ENCODE results near the gene OGFRL1. TPM values are rescaled to one million over a fixed set of nuclear protein-coding genes. Genes with fewer than 3 reads are reported as not detected.

OGFRL1 gene
- total and polyA plus RNA-seq, 9 of the 15 experiments (the other 6 are each of a cell fraction or from before 2014, with no cell fraction given) = 0.01 to 0.07 (median 0.03) TPM

- no peak for DNase-seq (ENCODE audit: extremely low read depth in 1 of 4, low spot score in 3 of 4)
- CTCF ChIA-PET (ENCODE audit: low intra/inter-chr PET ratio) = no interaction called here
- no peaks in the 10 kb centered on the region for H4K20me1 ChIP-seq (replicated peaks; ENCODE audit: control insufficient read depth, insufficient read depth, low read length)
- no peaks in the 10 kb centered on the region for H3K9me1 ChIP-seq (ENCODE audit: control insufficient read depth, insufficient read depth, low read length)
- no peak for FAIRE-seq
- H3K9me3 ChIP-seq (replicated peaks; ENCODE audit: control insufficient read depth, insufficient read depth, low read depth, low read length) = no peaks in the 10 kb centered on the region
- peaks cover 0 to 4% of the 10 kb centered on the region in 2 experiments; a peak in 1 of 5 replicates for H3K4me1 ChIP-seq (replicated peaks in 1 of 2; ENCODE audit: control insufficient read depth in 2 of 2, insufficient read depth in 2 of 2, low read length in 2 of 2)
- no peaks in the 10 kb centered on the region for H3K79me2 ChIP-seq (ENCODE audit: control insufficient read depth, insufficient read depth, low read length)
- no peak for ATAC-seq
- intact Hi-C loops (cut with micrococcal nuclease) = no loop called here
- POLR2A ChIA-PET = interaction anchor here (0.8 kb wide), 1 partner anchor 8 kb away, joined by 4 read pairs; no protein-coding TSS in a partner anchor
- in situ Hi-C loops (cut with MboI) = no loop called here
- no peaks in the 10 kb centered on the region for H3K36me3 ChIP-seq (ENCODE audit: control insufficient read depth, insufficient read depth, low read length)
- no peak overlapping the region for H3K9ac ChIP-seq (ENCODE audit: insufficient read depth in 1 of 2, low read depth in 2 of 2, low read length in 2 of 2)
- no peak overlapping the region for H3K27ac ChIP-seq (ENCODE audit: extremely low read depth, low read depth, low read length)
- no peaks in the 10 kb centered on the region for H3K27me3 ChIP-seq (ENCODE audit: control insufficient read depth in 2 of 2, insufficient read depth in 2 of 2, low read length in 2 of 2)
- H3K4me3 ChIP-seq = no peak overlapping the region
- TF ChIP-seq, protein P1, sequence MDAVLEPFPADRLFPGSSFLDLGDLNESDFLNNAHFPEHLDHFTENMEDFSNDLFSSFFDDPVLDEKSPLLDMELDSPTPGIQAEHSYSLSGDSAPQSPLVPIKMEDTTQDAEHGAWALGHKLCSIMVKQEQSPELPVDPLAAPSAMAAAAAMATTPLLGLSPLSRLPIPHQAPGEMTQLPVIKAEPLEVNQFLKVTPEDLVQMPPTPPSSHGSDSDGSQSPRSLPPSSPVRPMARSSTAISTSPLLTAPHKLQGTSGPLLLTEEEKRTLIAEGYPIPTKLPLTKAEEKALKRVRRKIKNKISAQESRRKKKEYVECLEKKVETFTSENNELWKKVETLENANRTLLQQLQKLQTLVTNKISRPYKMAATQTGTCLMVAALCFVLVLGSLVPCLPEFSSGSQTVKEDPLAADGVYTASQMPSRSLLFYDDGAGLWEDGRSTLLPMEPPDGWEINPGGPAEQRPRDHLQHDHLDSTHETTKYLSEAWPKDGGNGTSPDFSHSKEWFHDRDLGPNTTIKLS (IDR thresholded peaks at IDR 0.05; ENCODE audit: borderline replicate concordance, low read depth) = no peak
- TF ChIP-seq TAF9B (IDR thresholded peaks at IDR 0.05; ENCODE audit: partially characterized antibody) (no peak), ZNF79 (CRISPR knock-in tag; IDR thresholded peaks at IDR 0.05; ENCODE audit: low read depth) (no peak), GATA2 (CRISPR knock-in tag; IDR thresholded peaks at IDR 0.05) (no peak)
- 0% methylated on average over 2 of the region's 2 CpGs for WGBS (ENCODE audit: insufficient coverage, low coverage, missing lambda C conversion rate)
- no peak overlapping the region for H3K4me2 ChIP-seq (ENCODE audit: insufficient read depth, low read length)
- BruUV-seq (replicated peaks) = no TSS peak
- H2AFZ ChIP-seq (ENCODE audit: low read depth, low read length) = no peak overlapping the region
Observed at GRCh38 chr6:71290611-71291010, 2.0 kb downstream of the OGFRL1 start.

- Histone ChIP-seq H3K27me3 (ENCODE audit: control insufficient read depth in 2 of 2, insufficient read depth in 2 of 2, low read length in 2 of 2) (no peaks in the 10 kb centered on the region), H2AFZ (ENCODE audit: low read depth, low read length) (no peak overlapping the region), H3K4me1 (replicated peaks in 1 of 2; ENCODE audit: control insufficient read depth in 2 of 2, insufficient read depth in 2 of 2, low read length in 2 of 2) (peaks cover 0 to 4% of the 10 kb centered on the region in 2 experiments; a peak in 1 of 5 replicates), H3K4me2 (ENCODE audit: insufficient read depth, low read length) (no peak overlapping the region), H3K27ac (ENCODE audit: extremely low read depth, low read depth, low read length) (no peak overlapping the region), H3K9me1 (ENCODE audit: control insufficient read depth, insufficient read depth, low read length) (no peaks in the 10 kb centered on the region), H3K9ac (ENCODE audit: insufficient read depth in 1 of 2, low read depth in 2 of 2, low read length in 2 of 2) (no peak overlapping the region), H3K9me3 (replicated peaks; ENCODE audit: control insufficient read depth, insufficient read depth, low read depth, low read length) (no peaks in the 10 kb centered on the region), H3K36me3 (ENCODE audit: control insufficient read depth, insufficient read depth, low read length) (no peaks in the 10 kb centered on the region), H3K79me2 (ENCODE audit: control insufficient read depth, insufficient read depth, low read length) (no peaks in the 10 kb centered on the region), H4K20me1 (replicated peaks; ENCODE audit: control insufficient read depth, insufficient read depth, low read length) (no peaks in the 10 kb centered on the region), H3K4me3 (no peak overlapping the region)
- no peak for DNase-seq (ENCODE audit: extremely low read depth in 1 of 4, low spot score in 3 of 4)
- POLR2A ChIA-PET = no interaction called here
- in situ Hi-C loops (cut with MboI) = no loop called here
- 1% methylated on average over 4 of the region's 4 CpGs for WGBS (ENCODE audit: insufficient coverage, low coverage, missing lambda C conversion rate)
- no peak for ATAC-seq
- BruUV-seq (replicated peaks) = no TSS peak
- FAIRE-seq = no peak
- intact Hi-C loops (cut with micrococcal nuclease) = no loop called here
- CTCF ChIA-PET (ENCODE audit: low intra/inter-chr PET ratio) = no interaction called here
- TF ChIP-seq MIER1 (IDR thresholded peaks at IDR 0.05; ENCODE audit: low read depth) (no peak), HNRNPL (IDR thresholded peaks at IDR 0.05; ENCODE audit: low read depth, low read length) (no peak), CREBBP (IDR thresholded peaks at IDR 0.05; ENCODE audit: low read depth, low read length) (no peak), POLR2G (IDR thresholded peaks at IDR 0.05; ENCODE audit: low read depth, low read length) (no peak), GATAD2A (IDR thresholded peaks at IDR 0.05) (no peak), FOSL1 (tag; conservative IDR thresholded peaks at IDR 0.05) (no peak), CXXC5 (CRISPR knock-in tag; IDR thresholded peaks at IDR 0.05) (no peak)
- TF ChIP-seq, protein P2, sequence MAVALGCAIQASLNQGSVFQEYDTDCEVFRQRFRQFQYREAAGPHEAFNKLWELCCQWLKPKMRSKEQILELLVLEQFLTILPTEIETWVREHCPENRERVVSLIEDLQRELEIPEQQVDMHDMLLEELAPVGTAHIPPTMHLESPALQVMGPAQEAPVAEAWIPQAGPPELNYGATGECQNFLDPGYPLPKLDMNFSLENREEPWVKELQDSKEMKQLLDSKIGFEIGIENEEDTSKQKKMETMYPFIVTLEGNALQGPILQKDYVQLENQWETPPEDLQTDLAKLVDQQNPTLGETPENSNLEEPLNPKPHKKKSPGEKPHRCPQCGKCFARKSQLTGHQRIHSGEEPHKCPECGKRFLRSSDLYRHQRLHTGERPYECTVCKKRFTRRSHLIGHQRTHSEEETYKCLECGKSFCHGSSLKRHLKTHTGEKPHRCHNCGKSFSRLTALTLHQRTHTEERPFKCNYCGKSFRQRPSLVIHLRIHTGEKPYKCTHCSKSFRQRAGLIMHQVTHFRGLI (CRISPR knock-in tag; IDR thresholded peaks at IDR 0.05) = no peak
Observed at GRCh38 chr6:71292001-71292400, 3.4 kb downstream of the OGFRL1 start.
